Trophoblast cell (in vitro differentiated cells and primary cell): ENCODE results near the gene TRAP1.

Experiments
- DNase-seq, 2 donors: peaks; one replicate each; pipeline ENCODE4 v3.0.0-alpha.2; 2016
- H2AFZ ChIP-seq: 2 replicates; pipeline ENCODE4 v1.6.1; 2013; ENCODE audit warnings: low read length, moderate library complexity, mild to moderate bottlenecking; ENCODE audit not compliant: insufficient read depth, poor library complexity
- H2AK5ac ChIP-seq: 2 replicates; pipeline ENCODE4 v1.6.1; 2013; ENCODE audit warnings: mild to moderate bottlenecking, low read length
- H2BK120ac ChIP-seq: 2 replicates; pipeline ENCODE4 v1.6.1; 2013; ENCODE audit warnings: low read length, mild to moderate bottlenecking, moderate library complexity; ENCODE audit not compliant: insufficient read depth, poor library complexity
- H2BK12ac ChIP-seq: 2 replicates; pipeline ENCODE4 v1.6.1; 2013; ENCODE audit warnings: mild to moderate bottlenecking, low read length, moderate library complexity
- H2BK5ac ChIP-seq: 2 replicates; pipeline ENCODE4 v1.6.1; 2013; ENCODE audit warnings: low read length, low read depth, moderate library complexity, mild to moderate bottlenecking; ENCODE audit not compliant: poor library complexity
- H3K14ac ChIP-seq: 2 replicates; pipeline ENCODE4 v1.6.1; 2013; ENCODE audit warnings: mild to moderate bottlenecking, low read length
- H3K18ac ChIP-seq: 2 replicates; pipeline ENCODE4 v1.6.1; 2013; ENCODE audit warnings: mild to moderate bottlenecking, low read length
- H3K23ac ChIP-seq: 2 replicates; pipeline ENCODE4 v1.6.1; 2013; ENCODE audit warnings: low read length
- H3K27ac ChIP-seq: 2 replicates; pipeline ENCODE4 v1.5.1; 2013; ENCODE audit warnings: low read depth, mild to moderate bottlenecking, inconsistent platforms, low read length, moderate library complexity
- H3K27me3 ChIP-seq: 2 replicates; pipeline ENCODE4 v1.6.1; 2013; ENCODE audit warnings: inconsistent platforms, mild to moderate bottlenecking, low read length, moderate library complexity; ENCODE audit not compliant: insufficient read depth
- H3K36me3 ChIP-seq, 2 experiments: 1 replicate in 1 of 2; 2 replicates in 1 of 2; pipeline ENCODE4 v1.6.1; 2013; ENCODE audit warnings: low read length in 2 of 2, mild to moderate bottlenecking in 2 of 2, moderate library complexity in 1 of 2; ENCODE audit not compliant: insufficient read depth in 2 of 2, control insufficient read depth in 1 of 2
- H3K4ac ChIP-seq: 2 replicates; pipeline ENCODE4 v1.6.1; 2013; ENCODE audit warnings: low read depth, mild to moderate bottlenecking, low read length, moderate library complexity
- H3K4me1 ChIP-seq, 2 experiments: 1 replicate in 1 of 2; 2 replicates in 1 of 2; pipeline ENCODE4 v1.6.1; 2013; ENCODE audit warnings: low read length in 2 of 2, mild to moderate bottlenecking in 2 of 2, moderate library complexity in 1 of 2; ENCODE audit not compliant: insufficient read depth in 2 of 2, control insufficient read depth in 1 of 2
- H3K4me2 ChIP-seq: 2 replicates; pipeline ENCODE4 v1.6.1; 2013; ENCODE audit warnings: inconsistent platforms, mild to moderate bottlenecking, low read length, moderate library complexity
- H3K4me3 ChIP-seq: 2 replicates; pipeline ENCODE4 v1.5.1; 2013; ENCODE audit warnings: mild to moderate bottlenecking, low read depth, low read length, inconsistent platforms
- H3K79me1 ChIP-seq: one replicate; pipeline ENCODE4 v1.6.1; 2013; ENCODE audit warnings: low read length
- H3K79me2 ChIP-seq: 2 replicates; pipeline ENCODE4 v1.6.1; 2013; ENCODE audit warnings: low read length, mild to moderate bottlenecking; ENCODE audit not compliant: control insufficient read depth, insufficient read depth, poor library complexity
- H3K9ac ChIP-seq: 2 replicates; pipeline ENCODE4 v1.6.1; 2013; ENCODE audit warnings: mild to moderate bottlenecking, low read length
- H3K9me3 ChIP-seq: 2 replicates; pipeline ENCODE4 v1.6.1; 2013; ENCODE audit warnings: low read depth, mild to moderate bottlenecking, control low read depth, inconsistent platforms, low read length; ENCODE audit not compliant: insufficient read depth
- H4K12ac ChIP-seq: 2 replicates; pipeline ENCODE4 v1.6.1; 2013; ENCODE audit warnings: low read depth, mild to moderate bottlenecking, low read length, moderate library complexity
- H4K8ac ChIP-seq: 2 replicates; pipeline ENCODE4 v1.6.1; 2013; ENCODE audit warnings: low read depth, mild to moderate bottlenecking, low read length, moderate library complexity
- H4K91ac ChIP-seq: one replicate; pipeline ENCODE4 v1.6.1; 2013; ENCODE audit warnings: low read depth, mild to moderate bottlenecking, low read length, moderate library complexity
- WGBS: extraction: QIAGEN DNeasy Blood & Tissue Kit; methylation state at CpG from one replicate; pipeline ENCODE4 v1.1.7; 2013; ENCODE audit warnings: missing lambda C conversion rate; ENCODE audit not compliant: insufficient read length, insufficient coverage; ENCODE audit errors: extremely low coverage; 5-methylcytosine and 5-hydroxymethylcytosine counted together

The TRAP1 gene

DNA sequence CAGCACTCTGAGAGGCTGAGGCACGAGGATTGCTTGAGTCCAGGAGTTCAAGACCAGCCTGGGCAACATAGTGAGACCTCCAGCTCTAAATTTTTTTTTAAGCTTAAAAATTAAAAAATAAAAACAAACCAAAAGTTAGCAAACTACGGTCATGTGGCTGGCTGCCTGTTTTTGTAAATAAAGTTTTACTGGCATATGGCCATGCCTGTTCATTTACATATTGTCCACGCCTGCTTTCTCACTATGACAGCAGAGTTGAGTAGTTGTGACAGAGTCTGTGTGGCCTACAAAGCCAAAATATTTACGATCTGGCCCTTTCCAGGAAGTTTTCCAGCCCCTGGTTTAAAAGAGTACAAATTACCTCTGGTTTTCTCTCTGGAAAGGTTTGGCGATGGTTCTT, 109.3 kb downstream of the TRAP1 start:
- Histone ChIP-seq H4K8ac (no peak overlapping the region), H2BK5ac (no peak overlapping the region), H3K4ac (no peak overlapping the region), H3K4me3 (no peak overlapping the region), H3K4me2 (no peak overlapping the region), H3K79me1 (peaks cover 8% of the 10 kb centered on the region), H4K91ac (no peak overlapping the region), H3K36me3 (peaks cover 8 to 11% of the 10 kb centered on the region in 2 experiments), H2AFZ (no peak overlapping the region), H2BK120ac (no peak overlapping the region), H3K27me3 (no peaks in the 10 kb centered on the region), H3K4me1 (peaks cover 0 to 2% of the 10 kb centered on the region in 2 experiments), H3K9me3 (peaks cover 2% of the 10 kb centered on the region), H3K18ac (no peak overlapping the region), H3K27ac (no peak overlapping the region), H3K23ac (no peak overlapping the region), H4K12ac (no peak overlapping the region), H3K9ac (no peak overlapping the region), H2BK12ac (no peak overlapping the region), H3K14ac (no peak overlapping the region), H3K79me2 (peaks cover 8% of the 10 kb centered on the region), H2AK5ac (no peak overlapping the region)
- no peak for DNase-seq
- WGBS, result no CpG with 5 or more reads among the region's 5 CpGs
